K562 (cell line): ENCODE data around the gene ROPN1L. TPM values are rescaled to one million over a fixed set of nuclear protein-coding genes. Genes with fewer than 3 reads are reported as not detected.

Experiments
- BRCA1 ChIP-seq, 2 experiments: fragments of 450-650 bp in 1 of 2; sonication (generic) in 1 of 2; formaldehyde crosslinking in 1 of 2; IDR thresholded peaks; 2 replicates each; pipeline versions ENCODE4 v1.5.0 to v1.6.1; 2017 to 2020; ENCODE audit warnings: mild to moderate bottlenecking in 1 of 2, missing genetic modification reagents in 1 of 2
- EP300 ChIP-seq: IDR thresholded peaks from 2 replicates; pipeline ENCODE4 v1.6.1; 2012; ENCODE audit warnings: low read length, improper control_type of control experiment
- FOXK1 ChIP-seq: sonication (generic); formaldehyde crosslinking; IDR thresholded peaks from 2 replicates; pipeline ENCODE4 v1.8.0; 2022; ENCODE audit warnings: missing genetic modification reagents, mild to moderate bottlenecking, borderline replicate concordance
- JUN ChIP-seq, 2 experiments: sonication (generic) in 1 of 2; formaldehyde crosslinking in 1 of 2; IDR thresholded peaks; 2 replicates each; pipeline versions ENCODE4 v1.6.1 to v1.8.0; 2012 to 2022; ENCODE audit warnings: borderline replicate concordance in 2 of 2, mild to moderate bottlenecking in 2 of 2, improper control_type of control experiment in 1 of 2, low read depth in 1 of 2, low read length in 1 of 2, missing genetic modification reagents in 1 of 2
- MCM5 ChIP-seq: fragments of 450-650 bp; IDR thresholded peaks from 2 replicates; pipeline ENCODE4 v1.6.1; 2016; ENCODE audit warnings: low read depth
- NBN ChIP-seq: fragments of 450-650 bp; IDR thresholded peaks from 2 replicates; pipeline ENCODE4 v1.6.1; 2016; ENCODE audit warnings: low read depth, mild to moderate bottlenecking
- NFRKB ChIP-seq: fragments of 450-650 bp; IDR thresholded peaks from 2 replicates; pipeline ENCODE4 v1.6.1; 2016; ENCODE audit warnings: low read depth
- RFX1 ChIP-seq: fragments of 450-650 bp; IDR thresholded peaks from 2 replicates; pipeline ENCODE4 v1.6.1; 2016; ENCODE audit warnings: mild to moderate bottlenecking, moderate library complexity
- SREBF1 ChIP-seq: fragments of 150-350 bp; IDR thresholded peaks from 2 replicates; pipeline ENCODE4 v1.6.1; 2014; ENCODE audit warnings: antibody characterized with exemption, low read depth, low read length, borderline replicate concordance
- TRIM24 ChIP-seq, 2 experiments: fragments of 450-650 bp; IDR thresholded peaks; 2 replicates each; pipeline ENCODE4 v1.6.1; 2016
- XRCC5 ChIP-seq: fragments of 200-400 bp; formaldehyde crosslinking; IDR thresholded peaks from 2 replicates; pipeline ENCODE4 v1.6.1; 2017; ENCODE audit warnings: low read depth, mild to moderate bottlenecking, low read length
- YBX1 ChIP-seq: fragments of 450-650 bp; IDR thresholded peaks from 2 replicates; pipeline ENCODE4 v1.7.1; 2016; ENCODE audit warnings: mild to moderate bottlenecking
- ZBED1 ChIP-seq: IDR thresholded peaks from 2 replicates; pipeline ENCODE4 v1.6.1; 2014
- ZNF197 ChIP-seq: fragments of 200-800 bp; sonication (Bioruptor generic); IDR thresholded peaks from 2 replicates; pipeline ENCODE4 v1.6.1; 2016; ENCODE audit warnings: low read depth, missing genetic modification characterization, missing compliant biosample characterization
- ZNF24 ChIP-seq: fragments of 450-650 bp; IDR thresholded peaks from 2 replicates; pipeline ENCODE4 v1.6.1; 2016
- ZNF3 ChIP-seq: fragments of 250-450 bp; sonication (Bioruptor Pico); IDR thresholded peaks from 2 replicates; pipeline ENCODE4 v1.5.0; 2021; ENCODE audit warnings: mild to moderate bottlenecking, moderate library complexity
- ZNF444 ChIP-seq: fragments of 250-450 bp; sonication (Bioruptor Pico); IDR thresholded peaks from 2 replicates; pipeline ENCODE4 v1.4.0; 2020; ENCODE audit warnings: mild to moderate bottlenecking, moderate library complexity
- polyA plus RNA-seq, 8 experiments: library from polyadenylated mRNA; depleted of rRNA in 4 of 8; stranded (reverse) in 5 of 8; unstranded in 3 of 8; fragments of >200 nt; fragmentation: Nextera tagmentation in 2 of 8; fragmentation: Illumina TruSeq in 1 of 8; extraction: Ambion mirVana in 2 of 8; extraction: Trizol in 1 of 8; gene quantifications; 2 replicates each; pipeline versions ENCODE4 v1.2.1 to v1.2.3, GENCODE V29; 2011 to 2014; ENCODE audit warnings: inconsistent platforms in 1 of 8, missing spikeins in 1 of 8
- total RNA-seq, 7 experiments: library from RNA; depleted of rRNA in 6 of 7; stranded (reverse); fragments of >200 nt in 6 of 7; fragmentation: Illumina TruSeq in 2 of 7; extraction: Trizol in 2 of 7; gene quantifications; 2 replicates each; pipeline versions ENCODE4 v1.2.1 to v1.2.3, GENCODE V29; 2011 to 2021; ENCODE audit warnings: low replicate concordance in 1 of 7
- TF ChIP-seq, protein P1 (sequence below): fragments of 450-650 bp; formaldehyde crosslinking; IDR thresholded peaks from 2 replicates; pipeline ENCODE4 v1.4.0; 2022; ENCODE audit warnings: mild to moderate bottlenecking, moderate library complexity
- TF ChIP-seq, protein P2 (sequence below): conservative IDR thresholded peaks from 2 replicates; pipeline ENCODE4 v1.6.1; 2011; ENCODE audit warnings: low read depth, mild to moderate bottlenecking, low read length; ENCODE audit not compliant: control insufficient read depth
- TF ChIP-seq, protein P3 (sequence below): fragments of 250-450 bp; sonication (Bioruptor Pico); IDR thresholded peaks from 2 replicates; pipeline ENCODE4 v1.4.0; 2020; ENCODE audit warnings: mild to moderate bottlenecking, moderate library complexity
- TF ChIP-seq, protein P4 (sequence below): fragments of 200-800 bp; sonication (Bioruptor generic); IDR thresholded peaks from 2 replicates; pipeline ENCODE4 v1.6.1; 2016; ENCODE audit warnings: missing genetic modification characterization, missing compliant biosample characterization

ROPN1L gene
- total and polyA plus RNA-seq, 9 of the 15 experiments (the other 6 are each of a cell fraction or from before 2014, with no cell fraction given) = 0.04 to 0.85 (median 0.24) TPM; not detected in 3

DNA sequence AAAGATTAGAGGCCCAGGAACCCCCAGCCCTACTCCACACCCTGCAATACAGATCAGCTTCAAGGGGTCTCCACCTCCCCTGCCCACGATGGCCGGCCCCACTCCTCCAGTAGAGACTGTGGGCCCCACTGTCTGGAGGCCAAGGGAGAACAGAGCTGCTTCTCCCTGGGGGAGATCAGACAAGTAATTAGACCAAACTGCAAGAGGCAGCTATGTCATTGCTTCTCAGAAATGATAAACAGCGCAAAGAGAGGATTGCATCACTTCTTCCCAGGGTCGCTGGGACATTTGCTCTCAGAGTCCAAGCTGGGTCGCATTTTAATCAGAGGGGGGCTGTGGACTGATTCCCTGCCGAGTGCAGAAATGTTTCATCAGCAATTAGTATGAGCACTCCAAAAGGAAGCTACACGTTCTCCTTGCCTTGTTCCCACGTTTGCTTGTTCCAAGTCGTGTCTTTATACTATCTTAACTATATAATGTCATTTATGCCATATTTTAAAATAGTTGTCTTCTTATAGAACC, 59.9 kb downstream of the ROPN1L start (continued):
- TF ChIP-seq FOXK1 (CRISPR knock-in tag) (no peak), ZNF24 (peak; percentile 95), ZNF3 (CRISPR knock-in tag) (no peak), ZNF444 (CRISPR knock-in tag) (no peak), YBX1 (no peak), NBN (peak; percentile 32; the same call in 1 of the 2 replicates), JUN (IDR thresholded peaks at IDR 0.05; ENCODE audit: borderline replicate concordance, low read depth, low read length) (0 out of 2 replicates have a peak, but pooled peaks have one; percentile 65), JUN (CRISPR knock-in tag; IDR thresholded peaks at IDR 0.05; ENCODE audit: borderline replicate concordance) (no peak), NFRKB (peak; percentile 45; the same call in 1 of the 2 replicates), MCM5 (no peak), XRCC5 (no peak), ZNF197 (CRISPR knock-in tag) (no peak), SREBF1 (no peak), EP300 (peak; percentile 59), TRIM24 (IDR thresholded peaks at IDR 0.05) (peak; percentile 58 to 69; a peak in 3 of 4 replicates), ZBED1 (no peak), RFX1 (no peak), BRCA1 (IDR thresholded peaks at IDR 0.05) (no peak), BRCA1 (CRISPR knock-in tag; IDR thresholded peaks at IDR 0.05) (no peak)
- TF ChIP-seq, protein P1, sequence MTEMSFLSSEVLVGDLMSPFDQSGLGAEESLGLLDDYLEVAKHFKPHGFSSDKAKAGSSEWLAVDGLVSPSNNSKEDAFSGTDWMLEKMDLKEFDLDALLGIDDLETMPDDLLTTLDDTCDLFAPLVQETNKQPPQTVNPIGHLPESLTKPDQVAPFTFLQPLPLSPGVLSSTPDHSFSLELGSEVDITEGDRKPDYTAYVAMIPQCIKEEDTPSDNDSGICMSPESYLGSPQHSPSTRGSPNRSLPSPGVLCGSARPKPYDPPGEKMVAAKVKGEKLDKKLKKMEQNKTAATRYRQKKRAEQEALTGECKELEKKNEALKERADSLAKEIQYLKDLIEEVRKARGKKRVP (CRISPR knock-in tag) = peak; percentile 94
- TF ChIP-seq, protein P2, sequence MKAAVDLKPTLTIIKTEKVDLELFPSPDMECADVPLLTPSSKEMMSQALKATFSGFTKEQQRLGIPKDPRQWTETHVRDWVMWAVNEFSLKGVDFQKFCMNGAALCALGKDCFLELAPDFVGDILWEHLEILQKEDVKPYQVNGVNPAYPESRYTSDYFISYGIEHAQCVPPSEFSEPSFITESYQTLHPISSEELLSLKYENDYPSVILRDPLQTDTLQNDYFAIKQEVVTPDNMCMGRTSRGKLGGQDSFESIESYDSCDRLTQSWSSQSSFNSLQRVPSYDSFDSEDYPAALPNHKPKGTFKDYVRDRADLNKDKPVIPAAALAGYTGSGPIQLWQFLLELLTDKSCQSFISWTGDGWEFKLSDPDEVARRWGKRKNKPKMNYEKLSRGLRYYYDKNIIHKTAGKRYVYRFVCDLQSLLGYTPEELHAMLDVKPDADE = no peak
- TF ChIP-seq, protein P3, sequence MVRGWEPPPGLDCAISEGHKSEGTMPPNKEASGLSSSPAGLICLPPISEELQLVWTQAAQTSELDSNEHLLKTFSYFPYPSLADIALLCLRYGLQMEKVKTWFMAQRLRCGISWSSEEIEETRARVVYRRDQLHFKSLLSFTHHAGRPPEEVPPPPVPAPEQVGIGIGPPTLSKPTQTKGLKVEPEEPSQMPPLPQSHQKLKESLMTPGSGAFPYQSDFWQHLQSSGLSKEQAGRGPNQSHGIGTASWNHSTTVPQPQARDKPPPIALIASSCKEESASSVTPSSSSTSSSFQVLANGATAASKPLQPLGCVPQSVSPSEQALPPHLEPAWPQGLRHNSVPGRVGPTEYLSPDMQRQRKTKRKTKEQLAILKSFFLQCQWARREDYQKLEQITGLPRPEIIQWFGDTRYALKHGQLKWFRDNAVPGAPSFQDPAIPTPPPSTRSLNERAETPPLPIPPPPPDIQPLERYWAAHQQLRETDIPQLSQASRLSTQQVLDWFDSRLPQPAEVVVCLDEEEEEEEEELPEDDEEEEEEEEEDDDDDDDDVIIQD (CRISPR knock-in tag) = 0 out of 2 replicates have a peak, but pooled peaks have one; percentile 13
- TF ChIP-seq, protein P4, sequence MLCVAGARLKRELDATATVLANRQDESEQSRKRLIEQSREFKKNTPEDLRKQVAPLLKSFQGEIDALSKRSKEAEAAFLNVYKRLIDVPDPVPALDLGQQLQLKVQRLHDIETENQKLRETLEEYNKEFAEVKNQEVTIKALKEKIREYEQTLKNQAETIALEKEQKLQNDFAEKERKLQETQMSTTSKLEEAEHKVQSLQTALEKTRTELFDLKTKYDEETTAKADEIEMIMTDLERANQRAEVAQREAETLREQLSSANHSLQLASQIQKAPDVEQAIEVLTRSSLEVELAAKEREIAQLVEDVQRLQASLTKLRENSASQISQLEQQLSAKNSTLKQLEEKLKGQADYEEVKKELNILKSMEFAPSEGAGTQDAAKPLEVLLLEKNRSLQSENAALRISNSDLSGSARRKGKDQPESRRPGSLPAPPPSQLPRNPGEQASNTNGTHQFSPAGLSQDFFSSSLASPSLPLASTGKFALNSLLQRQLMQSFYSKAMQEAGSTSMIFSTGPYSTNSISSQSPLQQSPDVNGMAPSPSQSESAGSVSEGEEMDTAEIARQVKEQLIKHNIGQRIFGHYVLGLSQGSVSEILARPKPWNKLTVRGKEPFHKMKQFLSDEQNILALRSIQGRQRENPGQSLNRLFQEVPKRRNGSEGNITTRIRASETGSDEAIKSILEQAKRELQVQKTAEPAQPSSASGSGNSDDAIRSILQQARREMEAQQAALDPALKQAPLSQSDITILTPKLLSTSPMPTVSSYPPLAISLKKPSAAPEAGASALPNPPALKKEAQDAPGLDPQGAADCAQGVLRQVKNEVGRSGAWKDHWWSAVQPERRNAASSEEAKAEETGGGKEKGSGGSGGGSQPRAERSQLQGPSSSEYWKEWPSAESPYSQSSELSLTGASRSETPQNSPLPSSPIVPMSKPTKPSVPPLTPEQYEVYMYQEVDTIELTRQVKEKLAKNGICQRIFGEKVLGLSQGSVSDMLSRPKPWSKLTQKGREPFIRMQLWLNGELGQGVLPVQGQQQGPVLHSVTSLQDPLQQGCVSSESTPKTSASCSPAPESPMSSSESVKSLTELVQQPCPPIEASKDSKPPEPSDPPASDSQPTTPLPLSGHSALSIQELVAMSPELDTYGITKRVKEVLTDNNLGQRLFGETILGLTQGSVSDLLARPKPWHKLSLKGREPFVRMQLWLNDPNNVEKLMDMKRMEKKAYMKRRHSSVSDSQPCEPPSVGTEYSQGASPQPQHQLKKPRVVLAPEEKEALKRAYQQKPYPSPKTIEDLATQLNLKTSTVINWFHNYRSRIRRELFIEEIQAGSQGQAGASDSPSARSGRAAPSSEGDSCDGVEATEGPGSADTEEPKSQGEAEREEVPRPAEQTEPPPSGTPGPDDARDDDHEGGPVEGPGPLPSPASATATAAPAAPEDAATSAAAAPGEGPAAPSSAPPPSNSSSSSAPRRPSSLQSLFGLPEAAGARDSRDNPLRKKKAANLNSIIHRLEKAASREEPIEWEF = no peak
